22Rv1 (cell line): ENCODE results near the gene CEP170B.

Source experiments
- H3K27ac ChIP-seq: fragments of 450-650 bp; 2 replicates; pipeline ENCODE4 v1.5.1; 2017
- CTCF ChIP-seq: fragments of 450-650 bp; IDR thresholded peaks from 2 replicates; pipeline ENCODE4 v1.5.1; 2017; ENCODE audit warnings: mild to moderate bottlenecking
- ZFX ChIP-seq: fragments of 450-650 bp; IDR thresholded peaks from 2 replicates; pipeline ENCODE4 v1.6.1; 2017; ENCODE audit warnings: antibody characterized with exemption, borderline replicate concordance

Gene CEP170B

GRCh38 chr14:104866451-104867370 is 1.6 kb downstream of the CEP170B start:
- peak overlapping the region; percentile 91 for H3K27ac ChIP-seq
- no peak for TF ChIP-seq CTCF
- no peak for TF ChIP-seq ZFX

- TF ChIP-seq CTCF (no peak), ZFX (no peak)
- H3K27ac ChIP-seq = 0 out of 2 replicates have a peak overlapping the region, but pooled peaks have one; percentile 91
Observed at GRCh38 chr14:104867371-104868059, 2.4 kb downstream of the CEP170B start.

DNA sequence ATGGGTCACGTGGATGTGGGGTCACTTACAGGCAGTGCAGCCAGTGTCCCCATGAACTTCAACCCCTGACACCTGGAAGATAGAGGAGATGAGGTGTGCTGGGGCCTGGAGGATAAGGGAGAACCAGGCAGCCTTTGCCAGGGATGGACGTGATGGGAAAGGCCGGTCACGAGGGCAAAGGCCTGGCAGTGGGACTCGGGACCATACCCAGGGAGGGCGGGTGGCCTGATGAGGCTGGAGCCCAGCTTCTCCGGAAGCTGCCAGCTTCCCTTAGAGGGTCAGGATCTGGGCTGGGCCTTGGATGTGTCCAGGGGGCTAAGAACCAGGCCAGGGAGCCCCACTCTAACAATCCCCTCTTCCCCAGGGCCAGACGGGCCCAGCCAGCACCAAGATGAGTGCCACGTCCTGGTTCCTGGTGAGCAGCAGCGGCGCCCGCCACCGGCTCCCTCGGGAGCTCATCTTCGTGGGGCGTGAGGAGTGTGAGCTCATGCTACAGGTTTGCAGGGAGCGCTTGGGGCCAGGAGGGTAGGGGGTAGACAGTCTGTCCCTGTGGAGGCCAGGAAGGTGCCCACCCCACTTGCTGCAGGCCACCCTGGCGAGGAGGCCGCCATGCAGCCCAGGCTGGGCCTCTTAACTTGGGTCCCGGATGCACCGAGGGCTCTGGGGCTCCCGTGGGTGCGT is 3.1 kb downstream of the CEP170B start:
- H3K27ac ChIP-seq = no peak overlapping the region
- TF ChIP-seq ZFX (no peak), CTCF (no peak)

- H3K27ac ChIP-seq = no peak overlapping the region
- TF ChIP-seq CTCF = no peak
- TF ChIP-seq ZFX = no peak
Observed at GRCh38 chr14:104868811-104869572, 3.9 kb downstream of the CEP170B start.

DNA sequence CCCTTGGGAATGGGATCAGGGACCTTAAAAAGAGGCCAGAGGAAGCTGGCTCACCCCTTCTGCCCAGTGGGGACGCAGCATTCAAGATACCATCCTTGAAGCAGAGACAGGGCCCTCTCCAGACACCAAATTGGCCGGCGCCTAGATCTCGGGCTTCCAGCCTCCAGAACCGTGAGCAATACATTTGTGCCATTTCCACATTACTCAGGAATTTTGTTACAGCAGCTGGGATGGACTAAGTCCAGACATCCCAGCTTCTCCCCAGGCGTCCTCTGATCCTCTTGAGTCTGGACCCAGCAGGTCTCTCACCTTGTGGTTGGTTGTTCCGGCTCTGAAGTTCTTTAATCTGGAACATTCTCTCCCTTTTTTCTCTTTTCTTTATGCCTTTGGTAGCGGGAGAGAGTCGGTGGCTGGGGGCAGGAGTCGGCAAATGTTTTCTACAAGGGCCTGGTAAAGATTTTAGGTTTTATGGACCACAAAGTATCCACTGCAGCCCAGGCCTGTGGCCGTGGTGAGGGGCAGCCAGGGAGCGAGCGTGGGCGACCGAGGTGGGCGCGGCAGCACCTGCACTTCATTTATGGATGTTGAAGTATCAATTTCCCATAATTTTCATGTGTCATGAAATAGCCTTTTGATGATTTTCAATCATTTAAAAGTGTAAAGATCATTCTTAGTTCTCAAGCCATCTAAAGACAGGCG is 4.8 kb downstream of the CEP170B start:
- TF ChIP-seq CTCF = no peak
- no peak for TF ChIP-seq ZFX

More for the DNA sequence above, 4.8 kb downstream of the CEP170B start:
- peak overlapping the region; percentile 18; the same call in 1 of the 2 replicates for H3K27ac ChIP-seq
